H9 (cell line): ENCODE results near the gene SVOP. TPM values are rescaled to one million over a fixed set of nuclear protein-coding genes. Genes with fewer than 3 reads are reported as not detected.

Source experiments
- DNase-seq: peaks from one replicate; pipeline ENCODE4 v3.0.0-alpha.2; 2017
- H2AFZ ChIP-seq: one replicate; pipeline ENCODE4 v1.6.1; 2013; ENCODE audit warnings: mild to moderate bottlenecking, low read length, control low read depth, moderate library complexity
- H2AK5ac ChIP-seq: 2 replicates; pipeline ENCODE4 v1.6.1; 2013; ENCODE audit warnings: low read length, control low read depth, mixed read lengths; ENCODE audit not compliant: insufficient read length
- H2BK120ac ChIP-seq: one replicate; pipeline ENCODE4 v1.6.1; 2013; ENCODE audit warnings: low read depth, mild to moderate bottlenecking, low read length, control low read depth, inconsistent platforms; ENCODE audit not compliant: poor library complexity, severe bottlenecking
- H2BK12ac ChIP-seq: 2 replicates; pipeline ENCODE4 v1.6.1; 2013; ENCODE audit warnings: low read length, control low read depth, mixed read lengths, low read depth; ENCODE audit not compliant: insufficient read length
- H2BK15ac ChIP-seq: 2 replicates; pipeline ENCODE4 v1.6.1; 2013; ENCODE audit warnings: low read depth, low read length, control low read depth
- H2BK20ac ChIP-seq: one replicate; pipeline ENCODE4 v1.6.1; 2013; ENCODE audit warnings: low read depth, mild to moderate bottlenecking, low read length, control low read depth, inconsistent platforms; ENCODE audit not compliant: poor library complexity, severe bottlenecking
- H2BK5ac ChIP-seq: 2 replicates; pipeline ENCODE4 v1.6.1; 2013; ENCODE audit warnings: low read length, control low read depth, mixed read lengths; ENCODE audit not compliant: insufficient read length
- H3K14ac ChIP-seq: 2 replicates; pipeline ENCODE4 v1.6.1; 2013; ENCODE audit warnings: low read length, control low read depth; ENCODE audit not compliant: insufficient read depth
- H3K18ac ChIP-seq: 2 replicates; pipeline ENCODE4 v1.6.1; 2013; ENCODE audit warnings: low read depth, mild to moderate bottlenecking, mixed read lengths, low read length, control low read depth; ENCODE audit not compliant: insufficient read length
- H3K23ac ChIP-seq: 2 replicates; pipeline ENCODE4 v1.6.1; 2013; ENCODE audit warnings: low read length, control low read depth, mixed read lengths, low read depth; ENCODE audit not compliant: insufficient read length
- H3K23me2 ChIP-seq: 2 replicates; pipeline ENCODE4 v1.6.1; 2013; ENCODE audit warnings: low read depth, mild to moderate bottlenecking, mixed read lengths, low read length, control low read depth; ENCODE audit not compliant: insufficient read length, poor library complexity, severe bottlenecking
- H3K27ac ChIP-seq: 2 replicates; pipeline ENCODE4 v1.5.1; 2013; ENCODE audit warnings: low read length, control low read depth, mixed read lengths, low read depth; ENCODE audit not compliant: insufficient read length
- H3K27me3 ChIP-seq: 2 replicates; pipeline ENCODE4 v1.6.1; 2013; ENCODE audit warnings: low read length, control low read depth, inconsistent platforms; ENCODE audit not compliant: insufficient read depth
- H3K4ac ChIP-seq: 2 replicates; pipeline ENCODE4 v1.6.1; 2013; ENCODE audit warnings: low read depth, mild to moderate bottlenecking, control low read depth, inconsistent platforms, low read length, moderate library complexity
- H3K4me1 ChIP-seq: 2 replicates; pipeline ENCODE4 v1.6.1; 2013; ENCODE audit warnings: low read length, control low read depth, inconsistent platforms; ENCODE audit not compliant: insufficient read depth
- H3K4me2 ChIP-seq: 2 replicates; pipeline ENCODE4 v1.6.1; 2013; ENCODE audit warnings: low read length, control low read depth, mixed read lengths; ENCODE audit not compliant: insufficient read length, insufficient read depth
- H3K56ac ChIP-seq: 2 replicates; pipeline ENCODE4 v1.6.1; 2013; ENCODE audit warnings: low read depth, mild to moderate bottlenecking, mixed read lengths, low read length, control low read depth; ENCODE audit not compliant: insufficient read length
- H3K79me1 ChIP-seq: 2 replicates; pipeline ENCODE4 v1.6.1; 2013; ENCODE audit warnings: low read depth, mild to moderate bottlenecking, moderate library complexity, low read length, control low read depth, inconsistent platforms; ENCODE audit not compliant: insufficient read depth, poor library complexity, severe bottlenecking
- H3K79me2 ChIP-seq: 2 replicates; pipeline ENCODE4 v1.6.1; 2013; ENCODE audit warnings: low read length, control low read depth, inconsistent platforms; ENCODE audit not compliant: insufficient read depth
- H3K9ac ChIP-seq: 2 replicates; pipeline ENCODE4 v1.6.1; 2013; ENCODE audit warnings: low read length, control low read depth, mixed read lengths; ENCODE audit not compliant: insufficient read length; ENCODE audit errors: extremely low read depth
- H3K9me3 ChIP-seq: one replicate; pipeline ENCODE4 v1.6.1; 2013; ENCODE audit warnings: low read depth, low read length, inconsistent platforms; ENCODE audit not compliant: control insufficient read depth
- H3T11ph ChIP-seq: one replicate; pipeline ENCODE4 v1.6.1; 2013; ENCODE audit warnings: mild to moderate bottlenecking, low read length, control low read depth, inconsistent platforms
- H4K20me1 ChIP-seq: one replicate; pipeline ENCODE4 v1.6.1; 2013; ENCODE audit not compliant: control insufficient read depth, insufficient read length, insufficient read depth
- H4K5ac ChIP-seq: 2 replicates; pipeline ENCODE4 v1.6.1; 2013; ENCODE audit warnings: low read depth, mild to moderate bottlenecking, mixed read lengths, low read length, control low read depth; ENCODE audit not compliant: insufficient read length
- H4K8ac ChIP-seq: replicated peaks from 2 replicates; pipeline ENCODE4 v1.6.1; 2013; ENCODE audit warnings: low read length, control low read depth, mixed read lengths, low read depth; ENCODE audit not compliant: insufficient read length
- H4K91ac ChIP-seq: 2 replicates; pipeline ENCODE4 v1.6.1; 2013; ENCODE audit warnings: low read depth, mild to moderate bottlenecking, moderate library complexity, mixed read lengths, low read length, control low read depth; ENCODE audit not compliant: insufficient read length
- H3K27ac Mint-ChIP-seq, 3 experiments: 2 replicates in 2 of 3; 3 replicates in 1 of 3; pipeline ENCODE4 v1.8.0; 2020 to 2021; ENCODE audit warnings: mixed read lengths in 3 of 3, mild to moderate bottlenecking in 1 of 3, moderate library complexity in 1 of 3
- H3K27me3 Mint-ChIP-seq: 2 replicates; pipeline ENCODE4 v1.8.0; 2021; ENCODE audit warnings: low read depth, mild to moderate bottlenecking, moderate library complexity, mixed read lengths
- H3K36me3 Mint-ChIP-seq, 3 experiments: 2 replicates in 2 of 3; 3 replicates in 1 of 3; pipeline ENCODE4 v1.8.0; 2020 to 2021; ENCODE audit warnings: low read depth in 3 of 3, mixed read lengths in 3 of 3; ENCODE audit not compliant: insufficient read depth in 1 of 3
- H3K4me1 Mint-ChIP-seq, 2 experiments: 2 replicates each; pipeline ENCODE4 v1.8.0; 2020; ENCODE audit warnings: mixed read lengths in 2 of 2
- H3K4me3 Mint-ChIP-seq, 2 experiments: 2 replicates in 1 of 2; 3 replicates in 1 of 2; pipeline ENCODE4 v1.8.0; 2020 to 2021; ENCODE audit warnings: mild to moderate bottlenecking in 2 of 2, mixed read lengths in 2 of 2, moderate library complexity in 1 of 2
- H3K9me3 Mint-ChIP-seq, 2 experiments: 2 replicates in 1 of 2; 3 replicates in 1 of 2; pipeline ENCODE4 v1.8.0; 2020; ENCODE audit warnings: mild to moderate bottlenecking in 2 of 2, mixed read lengths in 2 of 2, moderate library complexity in 1 of 2
- CTCF ChIP-seq: fragments of 200-600 bp; sonication (generic); conservative IDR thresholded peaks from 3 replicates; pipeline ENCODE4 v1.8.0; 2021; ENCODE audit warnings: antibody characterized with exemption, mild to moderate bottlenecking
- WGBS: extraction: QIAGEN DNeasy Blood & Tissue Kit; methylation state at CpG from one replicate; pipeline ENCODE4 v1.1.7; 2013; ENCODE audit warnings: missing lambda C conversion rate, low lambda C conversion rate, mixed read lengths; ENCODE audit not compliant: insufficient read length; ENCODE audit errors: extremely low coverage; 5-methylcytosine and 5-hydroxymethylcytosine counted together
- total RNA-seq: library from RNA; stranded (reverse); gene quantifications from 2 replicates; pipeline ENCODE4 v1.2.1, GENCODE V29; 2021

Gene SVOP
- total RNA-seq, 1 experiment from 2014 or later = 0.15 TPM

- Histone ChIP-seq H3K9me3 (no peaks in the 10 kb centered on the region), H3T11ph (no peak overlapping the region), H2AFZ (no peak overlapping the region), H2BK12ac (no peak overlapping the region), H3K18ac (no peak overlapping the region), H4K20me1 (no peaks in the 10 kb centered on the region), H2BK15ac (no peak overlapping the region), H4K5ac (no peak overlapping the region), H3K23ac (no peak overlapping the region), H2AK5ac (no peak overlapping the region), H2BK20ac (no peak overlapping the region), H3K4me2 (no peak overlapping the region), H3K4ac (no peak overlapping the region), H2BK120ac (no peak overlapping the region), H3K4me1 (no peaks in the 10 kb centered on the region; the same call in 1 of the 2 replicates), H4K91ac (no peak overlapping the region), H4K8ac (no peak overlapping the region), H3K23me2 (no peaks in the 10 kb centered on the region), H3K27ac (no peak overlapping the region), H3K79me1 (no peaks in the 10 kb centered on the region), H3K27me3 (no peaks in the 10 kb centered on the region), H3K9ac (no peak overlapping the region), H3K56ac (no peak overlapping the region), H3K14ac (no peak overlapping the region), H2BK5ac (no peak overlapping the region), H3K79me2 (no peaks in the 10 kb centered on the region)
- Mint-ChIP-seq H3K27ac (peak overlapping the region in 1 of 3 experiments; percentile 82; a peak in 1 of 7 replicates), H3K4me1 (peaks cover 14 to 16% of the 10 kb centered on the region in 2 experiments), H3K36me3 (no peaks in the 10 kb centered on the region), H3K4me3 (peak overlapping the region in 1 of 2 experiments; percentile 21; a peak in 1 of 5 replicates), H3K27me3 (peaks cover 3% of the 10 kb centered on the region; the same call in 1 of the 2 replicates), H3K9me3 (0 out of 5 replicates have a peak, but pooled peaks cover 0 to 2% of the 10 kb centered on the region in 2 experiments)
- no peak for TF ChIP-seq CTCF
- DNase-seq = no peak
- no CpG with 5 or more reads among the region's 4 CpGs for WGBS
These were observed 47.2 kb downstream of the SVOP start for GRCh38 chr12:108973629-108974152.
